Measurements from ENCODE around the gene SCNM1. TPM values are rescaled to one million over a fixed set of nuclear protein-coding genes. Genes with fewer than 3 reads are reported as not detected.
"Not testable (repeated sequence)": the region's sequence is repeated elsewhere in the genome, so short reads cannot be mapped to it uniquely, and the experiment has no call there.

Gene SCNM1
- total RNA-seq, 1 donor from 2014 or later, result 24.2 TPM

DNA sequence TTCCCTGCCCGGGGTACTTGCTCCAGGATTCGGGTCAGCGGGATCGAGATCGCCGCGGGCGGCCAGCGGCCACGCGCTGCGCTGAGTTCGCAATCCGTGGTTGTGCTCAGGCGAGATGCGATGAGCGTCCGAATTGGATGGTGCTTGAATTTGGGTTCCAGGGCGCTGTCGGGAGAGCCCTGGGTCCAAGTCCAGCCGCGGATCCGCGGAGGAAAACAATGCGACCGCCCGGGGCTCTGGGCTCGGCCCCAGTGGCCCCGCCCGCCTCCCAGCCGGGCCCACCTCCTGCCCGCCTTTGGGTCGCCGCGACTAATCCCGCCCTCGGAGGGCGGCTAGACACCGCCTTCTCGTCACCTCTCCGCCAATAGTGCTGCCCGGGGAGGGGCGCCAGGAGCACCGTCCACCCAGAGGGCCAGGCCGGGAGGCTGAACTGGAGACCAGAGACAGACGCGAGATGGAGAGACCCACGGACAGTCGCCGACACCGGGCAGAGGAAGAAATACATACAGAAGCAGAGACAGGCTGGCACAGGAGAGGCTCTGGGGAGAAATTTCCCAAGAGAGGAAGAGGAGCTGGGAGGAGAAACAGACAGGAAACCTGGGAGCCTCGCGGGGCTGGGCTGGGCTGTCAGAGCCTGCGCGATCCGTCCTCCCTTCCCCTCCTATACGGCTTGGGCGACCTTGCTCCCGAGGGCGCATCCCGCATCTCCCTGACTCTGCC, 19.4 kb upstream of the SCNM1 start, which contains the start of gene SEMA6C:
TSS of gene SEMA6C (minus strand) at position 220 of the 720 bp plus-strand sequence. CDS start 4,010 bp downstream, outside the sequence.
- peak; percentile 95 for DNase-seq (ENCODE audit: low spot score)

DNA sequence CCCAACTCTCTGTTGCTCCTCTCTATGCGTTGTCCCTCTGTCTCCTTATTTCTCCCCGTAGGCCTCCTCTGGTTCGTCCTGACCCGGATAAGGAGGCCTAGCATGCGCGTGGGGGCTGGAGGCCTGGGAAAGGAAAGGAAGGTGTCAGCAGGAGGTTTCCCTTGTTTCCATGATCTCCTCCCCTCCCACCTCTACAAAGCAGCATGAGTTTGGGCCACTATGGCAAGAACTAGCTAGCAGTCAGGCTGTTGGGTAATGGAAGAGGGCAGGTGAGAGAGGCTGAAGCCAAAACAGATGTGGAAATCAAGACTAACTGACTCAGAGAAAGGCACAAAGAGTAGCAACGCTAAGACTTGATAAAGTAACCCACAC, 18.8 kb upstream of the SCNM1 start:
- no peak for DNase-seq (ENCODE audit: low spot score)

DNA sequence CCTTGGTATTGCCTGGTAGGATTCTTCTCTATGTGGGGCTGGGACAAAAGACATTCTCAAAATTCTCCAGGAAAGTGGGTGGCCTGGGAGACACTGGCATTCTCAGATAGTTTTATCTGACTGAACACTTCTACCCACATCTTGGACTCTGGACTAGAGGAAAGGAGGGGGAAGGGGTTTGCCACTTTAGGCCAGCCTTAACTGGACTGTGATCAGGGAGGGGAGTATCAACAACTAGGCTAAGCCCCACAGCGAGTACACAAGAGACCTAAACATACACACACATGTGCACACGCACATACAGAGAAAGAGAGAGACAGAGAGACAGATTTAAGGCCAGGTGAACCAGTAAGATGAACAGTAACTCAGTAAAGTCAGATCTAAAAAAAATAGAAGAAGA, 18.3 kb upstream of the SCNM1 start:
- DNase-seq (ENCODE audit: low spot score), result no peak

DNA sequence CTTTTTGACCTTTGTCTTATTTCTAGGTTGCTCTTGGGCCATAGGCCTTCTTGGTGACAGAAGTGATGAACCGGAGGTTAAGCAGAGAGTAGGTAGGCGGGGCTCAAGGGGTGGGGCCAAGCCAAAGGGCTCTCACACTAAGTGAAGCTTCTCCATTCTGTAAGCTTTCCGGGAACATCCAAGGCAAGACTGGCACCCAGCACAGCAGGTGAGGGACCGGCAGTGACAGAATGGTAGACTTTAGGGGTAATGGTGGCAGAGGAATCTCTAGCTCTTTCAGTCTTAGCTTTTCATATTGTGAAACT, 9.5 kb upstream of the SCNM1 start, which contains the start of gene TNFAIP8L2:
TSS of gene TNFAIP8L2 (plus strand) at position 135 of the 305 bp plus-strand sequence. CDS start 2,049 bp downstream, outside the sequence.
- DNase-seq (ENCODE audit: low spot score), result no peak

DNA sequence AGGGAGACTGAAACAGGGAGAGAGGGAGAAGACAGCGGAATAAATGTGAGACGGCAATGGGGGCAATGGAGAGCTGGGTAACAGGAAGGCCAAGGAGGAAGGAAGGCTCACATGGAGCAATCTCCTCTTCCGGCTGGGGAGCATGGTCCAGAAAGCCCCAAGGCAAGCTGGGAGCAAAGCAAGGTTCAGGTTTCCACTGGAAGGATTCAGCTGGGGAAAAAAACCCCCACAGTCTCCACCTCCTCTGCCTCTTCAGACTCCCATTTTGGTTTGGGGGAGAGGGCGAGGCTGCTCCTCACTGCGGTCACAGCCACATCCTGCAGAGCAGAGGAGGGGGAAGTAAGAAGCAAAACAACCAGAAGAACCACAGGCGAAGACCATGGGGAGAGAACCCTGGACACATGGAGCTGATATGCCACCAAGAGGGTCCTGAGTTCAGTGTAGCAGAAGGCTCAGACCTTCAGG, 8.8 kb upstream of the SCNM1 start:
- DNase-seq (ENCODE audit: low spot score), result no peak

DNA sequence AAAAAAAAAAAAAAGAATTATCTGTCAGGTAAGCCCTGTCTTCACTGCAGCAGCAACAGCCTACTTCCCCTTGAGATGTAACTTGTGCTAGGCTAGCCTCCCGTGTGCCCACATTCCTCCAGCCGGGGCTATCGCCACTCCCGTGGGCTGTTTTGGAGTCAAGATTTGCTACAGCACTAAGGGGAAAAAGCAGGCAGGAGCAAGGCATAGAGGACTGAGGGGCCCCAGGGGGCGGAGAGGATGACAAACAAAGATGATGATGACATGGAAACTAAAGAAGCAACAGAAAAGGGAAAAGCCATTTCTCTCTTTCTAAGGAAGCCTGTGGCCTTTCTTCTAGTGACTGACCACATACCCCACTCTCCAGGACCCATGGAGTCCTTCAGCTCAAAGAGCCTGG, 7.6 kb upstream of the SCNM1 start:
- DNase-seq (ENCODE audit: low spot score), result no peak

DNA sequence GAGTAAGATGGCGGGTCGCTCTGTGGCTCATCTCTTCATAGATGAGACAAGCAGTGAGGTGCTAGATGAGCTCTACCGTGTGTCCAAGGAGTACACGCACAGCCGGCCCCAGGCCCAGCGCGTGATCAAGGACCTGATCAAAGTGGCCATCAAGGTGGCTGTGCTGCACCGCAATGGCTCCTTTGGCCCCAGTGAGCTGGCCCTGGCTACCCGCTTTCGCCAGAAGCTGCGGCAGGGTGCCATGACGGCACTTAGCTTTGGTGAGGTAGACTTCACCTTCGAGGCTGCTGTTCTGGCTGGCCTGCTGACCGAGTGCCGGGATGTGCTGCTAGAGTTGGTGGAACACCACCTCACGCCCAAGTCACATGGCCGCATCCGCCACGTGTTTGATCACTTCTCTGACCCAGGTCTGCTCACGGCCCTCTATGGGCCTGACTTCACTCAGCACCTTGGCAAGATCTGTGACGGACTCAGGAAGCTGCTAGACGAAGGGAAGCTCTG, 7.1 kb upstream of the SCNM1 start:
- no peak for DNase-seq (ENCODE audit: low spot score)

DNA sequence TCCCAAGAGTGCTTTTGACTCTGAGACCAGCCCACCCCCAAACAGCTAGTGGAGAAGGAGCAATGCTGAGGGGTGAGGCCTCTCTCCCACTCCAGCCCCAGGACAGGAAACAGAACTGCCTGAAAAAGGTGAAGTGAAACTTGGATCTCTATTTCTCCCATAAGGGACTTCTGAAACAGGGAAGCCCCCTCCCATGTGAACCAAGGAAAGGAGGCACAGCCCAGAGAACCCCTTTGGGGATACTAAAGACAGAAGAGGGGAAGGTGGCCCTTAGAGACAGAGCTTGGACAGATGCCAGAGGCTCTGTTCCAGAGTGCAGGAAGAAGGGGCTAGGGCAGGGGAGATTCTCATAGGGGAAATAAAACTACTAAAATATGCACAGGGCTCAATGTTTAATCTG, 6.6 kb upstream of the SCNM1 start:
- DNase-seq (ENCODE audit: low spot score), result no peak

DNA sequence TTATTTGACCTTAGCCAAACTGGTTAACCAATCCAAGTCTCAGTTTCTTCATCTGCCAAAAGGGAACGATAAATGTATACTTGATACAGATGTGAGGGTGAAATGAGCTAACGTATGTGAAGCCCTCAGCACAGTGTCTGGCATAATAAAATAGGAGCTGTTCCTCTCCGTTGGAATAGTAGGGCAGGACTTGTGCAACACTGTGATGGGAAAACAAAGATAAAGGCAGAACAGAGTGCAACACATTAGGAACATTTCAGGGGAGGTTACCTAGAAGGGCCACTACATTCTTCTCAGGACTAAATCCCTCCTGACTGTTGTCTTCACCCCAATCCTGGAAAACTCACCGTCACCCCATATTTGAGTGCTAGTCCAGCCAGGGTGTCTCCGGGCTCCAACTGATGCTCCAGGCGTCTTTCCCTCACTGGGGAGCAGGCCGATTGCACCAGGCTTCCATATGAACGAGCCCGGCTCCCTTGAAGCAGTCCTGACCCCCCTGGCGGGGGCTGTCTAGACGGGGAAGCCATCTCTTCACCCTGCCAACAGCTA, 1.1 kb upstream of the SCNM1 start:
- DNase-seq (ENCODE audit: low spot score), result no peak

DNA sequence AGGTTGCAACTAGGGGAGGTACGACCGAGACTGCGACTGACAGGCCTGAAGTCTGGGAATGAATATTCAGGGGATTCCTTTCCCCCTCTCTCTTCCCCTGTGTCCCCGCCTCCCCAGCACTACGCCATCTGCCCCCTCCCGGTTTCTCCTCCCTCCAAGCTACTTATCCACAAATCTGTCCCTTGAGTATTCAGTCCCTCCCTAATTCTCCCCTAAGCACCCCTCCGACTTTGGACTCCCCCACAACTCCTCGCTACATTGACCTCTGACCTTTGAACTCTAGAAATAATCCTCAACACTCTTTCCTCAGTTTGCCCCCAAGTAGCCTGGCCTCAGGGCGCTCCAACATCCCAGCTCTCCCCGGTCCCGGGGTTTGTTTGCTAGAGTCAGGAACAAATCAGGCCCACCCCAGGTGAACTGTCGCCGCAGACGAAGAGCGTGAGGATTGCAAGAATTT, 635 bp upstream of the SCNM1 start:
- DNase-seq (ENCODE audit: low spot score), result peak; percentile 60

DNA sequence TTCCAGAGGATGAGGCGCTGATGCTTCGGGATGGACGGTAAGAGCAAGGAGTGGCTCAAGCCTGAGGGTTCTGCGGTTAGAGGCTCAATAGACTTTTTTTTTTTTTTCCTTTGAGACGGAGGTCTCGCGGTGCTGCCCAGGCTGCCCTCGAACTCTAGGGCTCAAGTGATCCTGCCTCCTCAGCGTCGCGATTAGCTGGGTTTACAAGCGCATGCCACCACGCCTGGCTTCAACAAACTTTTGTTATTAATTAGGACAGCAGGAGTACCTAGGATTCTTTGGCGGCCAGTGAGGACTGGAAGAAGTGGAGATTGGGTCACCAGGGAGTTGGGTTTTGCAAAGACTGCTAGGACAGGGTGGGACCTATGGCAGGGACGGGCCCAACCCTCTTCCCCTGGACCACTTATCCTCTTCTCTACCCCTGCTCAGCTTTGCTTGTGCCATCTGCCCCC, 587 bp downstream of the SCNM1 start:
- DNase-seq (ENCODE audit: low spot score), result no peak

DNA sequence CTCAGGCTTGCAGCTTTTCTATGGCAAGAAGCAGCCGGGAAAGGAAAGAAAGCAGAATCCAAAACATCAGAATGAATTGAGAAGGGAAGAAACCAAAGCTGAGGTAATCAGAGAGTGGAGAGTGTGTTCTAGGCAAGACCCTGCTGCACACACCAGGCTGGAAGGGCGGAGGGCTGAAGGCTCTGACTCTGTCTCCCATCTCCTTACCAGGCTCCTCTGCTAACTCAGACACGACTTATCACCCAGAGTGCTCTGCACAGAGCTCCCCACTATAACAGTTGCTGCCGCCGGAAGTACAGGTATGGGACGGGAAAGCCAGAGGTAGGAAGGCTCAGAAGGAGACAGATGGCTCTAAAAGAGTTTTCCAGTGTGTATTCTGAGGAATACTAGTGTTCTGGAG, 1.2 kb downstream of the SCNM1 start:
- no peak for DNase-seq (ENCODE audit: low spot score)

DNA sequence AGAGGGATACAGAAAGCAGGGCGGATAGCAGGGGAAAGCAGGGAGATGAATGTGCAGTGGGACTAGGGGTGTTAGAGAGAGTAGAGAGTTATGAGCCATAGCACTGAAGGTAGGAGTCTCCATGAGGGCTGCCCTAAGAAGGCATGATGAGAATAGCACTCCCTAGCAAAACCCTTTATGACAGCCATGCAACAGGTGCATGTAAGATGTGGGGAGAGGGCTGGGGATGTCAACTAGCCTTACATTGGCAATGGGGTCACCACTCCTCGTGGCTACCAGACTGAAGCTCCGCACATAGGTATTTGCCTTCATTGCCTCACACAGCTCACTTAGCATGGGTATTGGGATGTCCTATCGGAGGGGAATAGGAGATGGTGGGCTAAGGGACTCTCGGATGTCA, 5.2 kb downstream of the SCNM1 start:
- no peak for DNase-seq (ENCODE audit: low spot score)

DNA sequence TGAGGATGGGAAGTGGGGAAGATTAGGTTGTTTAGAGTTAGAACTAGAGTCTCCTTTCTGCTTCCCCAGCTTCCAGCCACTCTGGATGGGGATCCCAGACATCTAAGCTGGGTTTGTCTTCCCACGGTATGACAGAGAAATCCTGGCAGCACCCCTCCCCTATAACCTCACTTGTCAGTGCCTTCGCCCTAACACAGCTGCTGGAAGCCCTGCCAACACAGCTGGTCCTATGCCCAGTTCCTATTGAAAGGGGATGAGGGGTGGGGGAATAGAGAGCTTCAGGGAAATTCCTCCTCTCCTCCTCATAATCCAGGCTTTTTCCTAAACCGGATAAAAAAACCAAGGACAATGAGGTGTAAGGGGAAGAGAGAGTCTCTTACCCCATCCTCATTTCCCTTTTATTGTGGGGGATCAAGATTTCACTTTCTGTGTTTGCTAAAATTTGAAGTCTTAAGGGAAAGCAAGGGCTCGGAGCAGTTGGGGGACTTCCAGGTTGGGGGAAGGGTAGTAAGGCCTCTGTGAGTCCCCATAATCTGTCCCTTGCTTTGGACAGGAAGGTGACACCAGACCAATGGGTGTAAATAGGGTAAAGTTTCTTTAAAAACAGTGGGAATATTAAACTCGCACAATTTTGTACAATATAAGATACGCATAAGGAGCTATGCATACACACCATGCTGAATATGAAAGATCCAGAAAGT, 9.2 kb downstream of the SCNM1 start:
- no peak for DNase-seq (ENCODE audit: low spot score)

DNA sequence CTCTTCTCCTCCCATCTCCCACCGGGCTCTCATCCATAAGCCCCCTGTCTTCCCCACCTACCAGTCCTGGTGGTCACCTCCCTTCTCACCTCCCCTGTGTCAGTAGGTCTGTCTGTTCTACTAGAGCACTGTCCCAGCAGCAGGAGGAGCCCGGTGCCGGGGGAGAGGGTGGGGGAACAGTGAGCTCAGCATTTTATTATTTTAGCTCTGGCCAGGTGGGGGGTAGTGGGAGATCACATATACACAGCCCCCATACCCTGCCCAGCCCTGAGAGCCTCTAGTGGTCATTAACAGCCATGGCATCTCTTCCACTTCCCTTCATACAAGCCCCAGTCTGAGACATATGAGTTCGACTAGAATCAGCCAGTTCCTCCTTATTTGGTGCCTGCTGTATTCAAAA, 9.9 kb downstream of the SCNM1 start, which contains the start of gene TMOD4:
TSS of gene TMOD4 (minus strand) at position 119 of the 400 bp plus-strand sequence. CDS start 1,106 bp downstream, outside the sequence.
- no peak for DNase-seq (ENCODE audit: low spot score)

DNA sequence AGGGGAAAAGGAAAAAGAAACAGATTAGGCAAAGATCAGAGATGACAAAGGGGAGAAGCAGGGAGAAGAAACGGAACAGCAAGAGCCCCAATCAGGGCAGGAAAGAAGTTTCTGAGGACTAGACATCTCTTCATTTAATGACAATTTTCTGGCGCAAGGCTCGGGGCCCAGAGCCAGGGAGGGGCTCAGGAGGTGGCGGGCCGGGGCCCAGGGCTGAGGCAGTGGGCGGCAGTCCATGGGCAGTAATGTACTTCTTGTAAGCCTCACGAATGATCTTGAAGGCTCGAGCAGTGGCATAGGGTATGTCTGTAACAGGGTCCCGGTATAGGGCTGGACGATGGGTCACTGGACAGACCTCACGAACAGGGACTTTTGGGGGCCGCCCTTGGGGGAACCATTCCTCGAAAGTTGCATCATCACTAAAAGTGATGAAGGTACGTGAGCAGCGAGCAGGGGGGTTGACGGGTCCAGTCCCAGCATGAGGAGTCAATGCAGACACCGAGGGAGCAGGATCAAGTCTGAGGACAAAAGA, 10.6 kb downstream of the SCNM1 start:
- no peak for DNase-seq (ENCODE audit: low spot score)

DNA sequence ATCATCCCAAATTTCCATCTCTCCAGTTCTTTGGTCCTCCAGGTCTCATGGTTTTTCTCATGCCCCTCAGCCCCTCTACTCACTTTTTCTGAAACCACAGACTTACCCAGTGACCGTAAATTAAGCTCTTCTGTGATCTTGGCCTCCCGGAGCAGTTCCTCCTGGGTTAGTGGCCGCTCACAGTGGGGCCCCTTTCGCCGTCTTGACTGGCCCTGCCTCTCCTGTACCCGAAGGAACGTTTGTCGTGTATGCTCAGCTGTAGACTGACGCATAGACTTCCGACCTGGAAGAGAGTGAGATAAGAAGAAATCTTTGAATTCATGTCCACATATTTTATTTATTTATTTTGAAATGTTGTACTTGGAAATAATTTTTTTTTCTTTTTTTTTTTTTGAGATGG, 18.3 kb downstream of the SCNM1 start:
- no peak for DNase-seq (ENCODE audit: low spot score)

DNA sequence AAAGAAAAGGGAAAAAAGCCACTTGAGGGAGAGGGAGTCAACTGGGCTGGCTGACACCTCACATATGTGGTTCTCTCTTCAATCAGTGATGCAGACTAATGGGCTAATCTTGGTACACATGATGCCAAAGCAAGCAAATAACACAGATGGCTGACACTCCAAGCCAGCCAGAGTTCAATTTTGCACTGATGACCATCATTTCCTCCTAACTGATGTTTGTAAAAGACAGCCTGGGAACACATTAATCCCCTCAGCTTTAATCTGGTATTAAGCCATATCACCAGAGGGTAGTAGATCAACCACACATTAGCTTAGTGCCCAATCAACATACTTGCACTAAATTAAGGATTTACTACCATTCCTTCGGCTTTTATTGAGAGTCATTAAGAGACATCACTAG, 21.3 kb downstream of the SCNM1 start:
- DNase-seq (ENCODE audit: low spot score), result no peak

DNA sequence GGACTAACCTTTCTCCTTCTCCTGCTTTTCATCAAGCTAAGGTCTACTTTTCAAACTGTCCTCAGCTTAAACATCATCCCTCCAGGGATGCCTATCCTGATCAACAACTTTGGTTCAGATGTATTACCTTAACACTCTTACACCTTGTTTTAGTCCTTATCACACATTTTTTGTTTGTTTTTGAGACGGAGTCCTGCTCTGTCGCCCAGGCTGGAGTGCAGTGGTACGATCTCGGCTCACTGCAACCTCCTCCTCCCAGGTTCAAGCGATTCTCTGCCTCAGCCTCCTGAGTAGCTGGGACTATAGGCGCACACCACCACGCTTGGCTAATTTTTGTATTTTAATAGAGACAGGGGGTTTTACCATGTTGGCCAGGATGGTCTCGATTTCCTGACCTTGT, 22.7 kb downstream of the SCNM1 start:
- DNase-seq (ENCODE audit: low spot score), result not testable (repeated sequence)

DNA sequence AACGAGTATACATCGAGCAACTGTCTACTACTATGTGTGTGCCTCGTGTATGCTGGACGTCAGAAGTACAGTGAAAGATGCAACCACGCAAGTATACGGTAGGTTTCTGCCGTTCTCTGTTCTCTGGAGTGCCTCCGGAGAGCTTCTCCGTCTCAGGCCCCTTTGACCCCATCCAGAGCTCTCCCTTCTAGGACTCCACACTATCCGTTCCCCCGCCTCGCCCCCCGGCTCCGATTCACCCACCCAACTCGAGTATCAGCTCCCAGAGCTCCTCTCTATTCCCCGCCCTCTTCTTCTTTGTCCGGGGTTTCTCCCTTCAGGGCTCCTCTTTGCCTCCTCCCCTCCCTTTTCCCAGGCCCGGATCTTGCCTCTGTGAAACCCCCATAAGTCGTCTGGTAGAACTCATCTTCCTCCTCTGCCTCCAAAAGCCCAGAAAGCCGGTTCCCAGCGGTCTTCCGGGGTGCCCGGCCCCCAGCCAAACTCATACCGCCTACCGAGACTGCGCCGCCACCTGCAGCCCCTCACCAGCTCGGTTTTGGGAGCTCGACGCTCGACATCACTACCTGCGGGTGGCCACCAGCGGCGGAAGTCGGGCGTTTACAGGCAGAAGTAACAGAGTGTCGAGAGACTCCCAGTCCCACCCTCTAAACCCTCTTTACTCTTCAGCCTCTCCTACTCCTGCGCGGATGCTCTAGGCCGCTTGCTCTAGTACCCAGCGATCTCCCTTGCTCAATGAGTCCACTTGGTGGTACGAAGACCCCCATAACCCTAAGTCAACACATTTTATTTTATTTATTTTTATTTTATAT, 23.9 kb downstream of the SCNM1 start, which contains the start of gene VPS72:
TSS of gene VPS72 (minus strand) at position 561 of the 809 bp plus-strand sequence. CDS start at position 485, 76 bp downstream.
- DNase-seq (ENCODE audit: low spot score), result peak; percentile 86

DNA sequence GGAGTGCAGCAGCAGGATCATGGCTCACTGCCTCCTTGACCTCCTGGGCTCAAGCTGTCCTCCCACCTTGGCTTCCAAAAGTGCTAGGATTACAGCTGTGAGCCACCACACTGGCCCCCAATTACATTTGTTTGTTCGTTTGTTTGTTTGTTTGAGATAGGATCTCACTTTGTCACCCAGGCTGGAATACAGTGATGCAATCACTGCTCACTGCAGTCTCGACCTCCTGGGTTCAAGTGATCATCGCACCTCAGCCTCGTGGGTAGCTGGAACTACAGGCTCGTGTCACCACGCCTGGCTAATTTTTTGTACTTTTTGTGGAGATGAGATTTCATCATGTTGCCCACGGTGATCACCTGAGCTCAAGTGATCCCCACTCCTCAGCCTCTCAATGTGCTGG, 26.1 kb downstream of the SCNM1 start:
- no peak for DNase-seq (ENCODE audit: low spot score)

All from ureter (tissue), 1 donor.